Breast epithelium (tissue), 3 donors: ENCODE data around the gene PRG3.

Experiments
- CTCF ChIP-seq, 3 donors: fragments of 450-650 bp; IDR thresholded peaks; one replicate each; pipeline ENCODE4 v1.5.1; 2016 to 2017; ENCODE audit warnings: antibody characterized with exemption in 3 of 3, mild to moderate bottlenecking in 3 of 3, moderate library complexity in 3 of 3
- POLR2A ChIP-seq: fragments of 450-650 bp; IDR thresholded peaks from one replicate; pipeline ENCODE4 v1.6.1; 2016; ENCODE audit warnings: antibody characterized with exemption, mild to moderate bottlenecking, moderate library complexity
- POLR2AphosphoS5 ChIP-seq, 3 donors: sonication (generic); formaldehyde crosslinking; IDR thresholded peaks; one replicate each; pipeline ENCODE4 v1.6.1; 2017; ENCODE audit warnings: antibody characterized with exemption in 3 of 3

GRCh38 chr11:57413681-57414080, 32.7 kb upstream of the PRG3 start:
- no peak for TF ChIP-seq CTCF (IDR thresholded peaks at IDR 0.05)
- TF ChIP-seq POLR2A: no peak
- no peak for TF ChIP-seq POLR2AphosphoS5 (IDR thresholded peaks at IDR 0.05)
